IPS-18a (cell line): ENCODE data around the gene NR1D1.
"Not testable (repeated sequence)": the region's sequence is repeated elsewhere in the genome, so short reads cannot be mapped to it uniquely, and the experiment has no call there.

ENCODE experiments used
- H3K27ac ChIP-seq: one replicate; pipeline ENCODE4 v1.5.1; 2013; ENCODE audit warnings: low read length
- H3K27me3 ChIP-seq: one replicate; pipeline ENCODE4 v1.6.1; 2013; ENCODE audit warnings: mild to moderate bottlenecking, low read length; ENCODE audit not compliant: control insufficient read depth, insufficient read depth
- H3K36me3 ChIP-seq: one replicate; pipeline ENCODE4 v1.6.1; 2013; ENCODE audit warnings: low read depth, low read length; ENCODE audit not compliant: control insufficient read depth
- H3K4me1 ChIP-seq: one replicate; pipeline ENCODE4 v1.6.1; 2013; ENCODE audit warnings: low read depth, low read length; ENCODE audit not compliant: control insufficient read depth
- H3K4me3 ChIP-seq: one replicate; pipeline ENCODE4 v1.5.1; 2013; ENCODE audit warnings: low read length
- H3K9ac ChIP-seq: one replicate; pipeline ENCODE4 v1.6.1; 2013; ENCODE audit warnings: mild to moderate bottlenecking, low read length, moderate library complexity
- H3K9me3 ChIP-seq: one replicate; pipeline ENCODE4 v1.6.1; 2013; ENCODE audit warnings: low read depth, low read length; ENCODE audit not compliant: control insufficient read depth

Gene NR1D1

GRCh38 chr17:40100419-40100668 is at the start of gene NR1D1:
TSS of gene NR1D1 (minus strand) at chr17:40100589. CDS start at chr17:40100094, 495 bp downstream.
- H3K4me3 ChIP-seq, result peak within 1 kb of the TSS; percentile 65
- H3K9me3 ChIP-seq, result no peaks in the 10 kb centered on the region
- peak within 1 kb of the TSS; percentile 7 for H3K27ac ChIP-seq
- peaks cover 27% of the 10 kb centered on the region for H3K4me1 ChIP-seq
- H3K36me3 ChIP-seq, result peaks cover 8% of the 10 kb centered on the region
- peak within 1 kb of the TSS; percentile 46 for H3K9ac ChIP-seq
- H3K27me3 ChIP-seq, result peaks cover 29% of the 10 kb centered on the region

GRCh38 chr17:40148527-40148926 is 48.1 kb upstream of the NR1D1 start:
- H3K27ac ChIP-seq, result no peak overlapping the region
- H3K36me3 ChIP-seq, result peaks cover 49% of the 10 kb centered on the region

GRCh38 chr17:40145476-40145875 is 45.1 kb upstream of the NR1D1 start:
- Histone ChIP-seq H3K4me1 (peaks cover 6% of the 10 kb centered on the region), H3K9me3 (no peaks in the 10 kb centered on the region), H3K36me3 (peaks cover 50% of the 10 kb centered on the region), H3K9ac (no peak overlapping the region), H3K27me3 (no peaks in the 10 kb centered on the region), H3K4me3 (no peak overlapping the region), H3K27ac (no peak overlapping the region)

More at GRCh38 chr17:40148527-40148926, 48.1 kb upstream of the NR1D1 start:
- Histone ChIP-seq H3K4me1 (no peaks in the 10 kb centered on the region), H3K27me3 (no peaks in the 10 kb centered on the region), H3K9me3 (no peaks in the 10 kb centered on the region), H3K9ac (no peak overlapping the region), H3K4me3 (no peak overlapping the region)

- Histone ChIP-seq H3K36me3 (peaks cover 31% of the 10 kb centered on the region), H3K4me1 (peaks cover 12% of the 10 kb centered on the region)
- H3K27me3 ChIP-seq, H3K9me3 ChIP-seq, H3K27ac ChIP-seq, H3K4me3 ChIP-seq, H3K9ac ChIP-seq: not testable (repeated sequence)
These were observed 42.8 kb upstream of the NR1D1 start for GRCh38 chr17:40143166-40143565.

- H3K4me1 ChIP-seq, result peaks cover 12% of the 10 kb centered on the region
- H3K9me3 ChIP-seq, result no peaks in the 10 kb centered on the region
- H3K36me3 ChIP-seq, result peaks cover 40% of the 10 kb centered on the region
- peak overlapping the region; percentile 66 for H3K27ac ChIP-seq
- peak overlapping the region; percentile 64 for H3K9ac ChIP-seq
- peak overlapping the region; percentile 90 for H3K4me3 ChIP-seq
- no peaks in the 10 kb centered on the region for H3K27me3 ChIP-seq
These were observed 39.2 kb upstream of the NR1D1 start for GRCh38 chr17:40139566-40140058.

GRCh38 chr17:40135817-40136216 is 35.4 kb upstream of the NR1D1 start:
- Histone ChIP-seq H3K4me1 (peaks cover 7% of the 10 kb centered on the region), H3K9me3 (no peaks in the 10 kb centered on the region), H3K36me3 (peaks cover 63% of the 10 kb centered on the region), H3K27ac (no peak overlapping the region), H3K27me3 (no peaks in the 10 kb centered on the region), H3K4me3 (no peak overlapping the region), H3K9ac (no peak overlapping the region)

GRCh38 chr17:40134184-40134583 is 33.8 kb upstream of the NR1D1 start:
- Histone ChIP-seq H3K9me3 (no peaks in the 10 kb centered on the region), H3K9ac (no peak overlapping the region), H3K27me3 (no peaks in the 10 kb centered on the region), H3K4me3 (no peak overlapping the region), H3K4me1 (peaks cover 2% of the 10 kb centered on the region), H3K36me3 (peaks cover 80% of the 10 kb centered on the region), H3K27ac (no peak overlapping the region)

- H3K27ac ChIP-seq, result no peak overlapping the region
- no peaks in the 10 kb centered on the region for H3K9me3 ChIP-seq
- no peak overlapping the region for H3K4me3 ChIP-seq
- no peaks in the 10 kb centered on the region for H3K27me3 ChIP-seq
- no peaks in the 10 kb centered on the region for H3K4me1 ChIP-seq
- H3K9ac ChIP-seq, result no peak overlapping the region
- H3K36me3 ChIP-seq, result peaks cover 91% of the 10 kb centered on the region
These were observed 30.1 kb upstream of the NR1D1 start for GRCh38 chr17:40130352-40131042.

- Histone ChIP-seq H3K27me3 (no peaks in the 10 kb centered on the region), H3K9ac (no peak overlapping the region), H3K9me3 (no peaks in the 10 kb centered on the region), H3K4me3 (no peak overlapping the region), H3K4me1 (peaks cover 2% of the 10 kb centered on the region), H3K27ac (no peak overlapping the region), H3K36me3 (peaks cover 81% of the 10 kb centered on the region)
These were observed 29.1 kb upstream of the NR1D1 start for GRCh38 chr17:40129498-40129897.

- Histone ChIP-seq H3K36me3 (peaks cover 31% of the 10 kb centered on the region), H3K9ac (peak overlapping the region; percentile 33), H3K9me3 (no peaks in the 10 kb centered on the region), H3K27ac (no peak overlapping the region), H3K4me3 (peak overlapping the region; percentile 95), H3K4me1 (peaks cover 4% of the 10 kb centered on the region), H3K27me3 (no peaks in the 10 kb centered on the region)
These were observed 24.1 kb upstream of the NR1D1 start for GRCh38 chr17:40124279-40125141.

- Histone ChIP-seq H3K9ac (peak overlapping the region; percentile 88), H3K36me3 (peaks cover 24% of the 10 kb centered on the region), H3K27me3 (no peaks in the 10 kb centered on the region), H3K4me3 (peak overlapping the region; percentile 95), H3K9me3 (no peaks in the 10 kb centered on the region), H3K27ac (no peak overlapping the region), H3K4me1 (peaks cover 4% of the 10 kb centered on the region)
These were observed 23.4 kb upstream of the NR1D1 start for GRCh38 chr17:40123811-40124114.
